WTC11 (cell line): Measurements from ENCODE around the gene MDH2. TPM values are rescaled to one million over a fixed set of nuclear protein-coding genes. Genes with fewer than 3 reads are reported as not detected.

Experiments used
- ATAC-seq: fragments of 200-7000 bp; cut with Tn5 transposase; 2 replicates; pipeline ENCODE4 v1.10.0; 2021; ENCODE audit warnings: mild to moderate bottlenecking, moderate library complexity
- CTCF ChIA-PET: fragments of 300-600 bp; sonication (Branson Sonifier 250); formaldehyde crosslinking; loops from one replicate; lab custom pipeline; 2021; ENCODE audit warnings: antibody characterized with exemption; lab: Charles Lee
- POLR2A ChIA-PET: fragments of 350-600 bp; sonication (Branson Sonifier 250); formaldehyde crosslinking; loops from one replicate; lab custom pipeline; 2021; ENCODE audit warnings: antibody characterized with exemption; lab: Charles Lee
- DNase-seq: peaks from one replicate; pipeline ENCODE4 v3.0.0; 2021; ENCODE audit warnings: low spot score
- H3K27ac Mint-ChIP-seq: 2 replicates; pipeline ENCODE4 v1.8.0; 2021; ENCODE audit warnings: mixed read lengths
- H3K27me3 Mint-ChIP-seq: 2 replicates; pipeline ENCODE4 v1.8.0; 2021; ENCODE audit warnings: low read depth, mild to moderate bottlenecking, moderate library complexity, mixed read lengths
- H3K36me3 Mint-ChIP-seq: 2 replicates; pipeline ENCODE4 v1.8.0; 2021; ENCODE audit warnings: mixed read lengths
- H3K4me1 Mint-ChIP-seq: 2 replicates; pipeline ENCODE4 v1.8.0; 2022; ENCODE audit warnings: mixed read lengths
- H3K4me3 Mint-ChIP-seq: 2 replicates; pipeline ENCODE4 v1.8.0; 2021; ENCODE audit warnings: mild to moderate bottlenecking, moderate library complexity, mixed read lengths
- H3K9me3 Mint-ChIP-seq: 2 replicates; pipeline ENCODE4 v1.8.0; 2021; ENCODE audit warnings: mixed read lengths
- CBFB ChIP-seq: sonication (generic); formaldehyde crosslinking; IDR thresholded peaks from 2 replicates; pipeline ENCODE4 v1.8.1; 2022; ENCODE audit warnings: mild to moderate bottlenecking, low read depth, missing genetic modification reagents
- CREB1 ChIP-seq: sonication (generic); formaldehyde crosslinking; IDR thresholded peaks from 2 replicates; pipeline ENCODE4 v1.8.0; 2023; ENCODE audit warnings: mild to moderate bottlenecking, missing genetic modification reagents
- CREM ChIP-seq: sonication (generic); formaldehyde crosslinking; IDR thresholded peaks from 2 replicates; pipeline ENCODE4 v1.8.1; 2022; ENCODE audit warnings: mild to moderate bottlenecking, missing genetic modification reagents, moderate library complexity
- ELF4 ChIP-seq: sonication (generic); formaldehyde crosslinking; IDR thresholded peaks from 2 replicates; pipeline ENCODE4 v1.8.1; 2022; ENCODE audit warnings: low read depth, mild to moderate bottlenecking, moderate library complexity, missing genetic modification reagents
- GABPB1 ChIP-seq: sonication (generic); formaldehyde crosslinking; IDR thresholded peaks from 2 replicates; pipeline ENCODE4 v1.8.1; 2023; ENCODE audit warnings: mild to moderate bottlenecking, missing genetic modification reagents
- GTF2I ChIP-seq: fragments of 250-450 bp; sonication (Bioruptor Pico); conservative IDR thresholded peaks from 2 replicates; pipeline ENCODE4 v1.4.0; 2021; ENCODE audit warnings: mild to moderate bottlenecking
- MXD4 ChIP-seq: fragments of 250-450 bp; sonication (Bioruptor Pico); IDR thresholded peaks from 2 replicates; pipeline ENCODE4 v1.8.0; 2021; ENCODE audit warnings: mild to moderate bottlenecking, moderate library complexity, borderline replicate concordance
- MYBL2 ChIP-seq: sonication (generic); formaldehyde crosslinking; IDR thresholded peaks from 2 replicates; pipeline ENCODE4 v1.8.1; 2023; ENCODE audit warnings: mild to moderate bottlenecking, moderate library complexity, missing genetic modification reagents
- PRRX2 ChIP-seq: fragments of 250-450 bp; sonication (Bioruptor Pico); IDR thresholded peaks from 2 replicates; pipeline ENCODE4 v1.8.0; 2021; ENCODE audit warnings: mild to moderate bottlenecking
- RELA ChIP-seq: sonication (generic); formaldehyde crosslinking; IDR thresholded peaks from 2 replicates; pipeline ENCODE4 v1.8.1; 2022; ENCODE audit warnings: missing genetic modification reagents, mild to moderate bottlenecking, borderline replicate concordance
- RORB ChIP-seq: fragments of 250-450 bp; sonication (Bioruptor Pico); IDR thresholded peaks from 2 replicates; pipeline ENCODE4 v1.9.0; 2021; ENCODE audit warnings: mild to moderate bottlenecking
- SMAD3 ChIP-seq: sonication (generic); formaldehyde crosslinking; IDR thresholded peaks from 2 replicates; pipeline ENCODE4 v1.8.0; 2022; ENCODE audit warnings: missing genetic modification reagents, mild to moderate bottlenecking, borderline replicate concordance
- SMAD4 ChIP-seq: sonication (generic); formaldehyde crosslinking; IDR thresholded peaks from 2 replicates; pipeline ENCODE4 v1.8.0; 2022; ENCODE audit warnings: mild to moderate bottlenecking, missing genetic modification reagents
- TCF7 ChIP-seq: sonication (generic); formaldehyde crosslinking; IDR thresholded peaks from 2 replicates; pipeline ENCODE4 v1.8.0; 2022; ENCODE audit warnings: mild to moderate bottlenecking, low read depth, missing genetic modification reagents, moderate library complexity
- TEAD1 ChIP-seq: sonication (generic); formaldehyde crosslinking; IDR thresholded peaks from 2 replicates; pipeline ENCODE4 v1.8.0; 2022; ENCODE audit warnings: mild to moderate bottlenecking, missing genetic modification reagents
- TEAD4 ChIP-seq: sonication (generic); formaldehyde crosslinking; IDR thresholded peaks from 2 replicates; pipeline ENCODE4 v1.8.0; 2022; ENCODE audit warnings: mild to moderate bottlenecking, missing genetic modification reagents
- ZBTB21 ChIP-seq: sonication (generic); formaldehyde crosslinking; IDR thresholded peaks from 2 replicates; pipeline ENCODE4 v1.8.1; 2023; ENCODE audit warnings: mild to moderate bottlenecking, missing genetic modification reagents, borderline replicate concordance
- ZNF138 ChIP-seq: sonication (generic); formaldehyde crosslinking; conservative IDR thresholded peaks from 2 replicates; pipeline ENCODE4 v1.8.1; 2022; ENCODE audit warnings: mild to moderate bottlenecking, moderate library complexity, missing genetic modification reagents
- total RNA-seq: library from RNA; stranded (reverse); gene quantifications from 3 replicates; pipeline ENCODE4 v1.2.3, GENCODE V29; 2021
- TF ChIP-seq, protein P1 (sequence below): sonication (generic); formaldehyde crosslinking; IDR thresholded peaks from 2 replicates; pipeline ENCODE4 v1.8.0; 2023; ENCODE audit warnings: missing genetic modification reagents, mild to moderate bottlenecking, borderline replicate concordance
- TF ChIP-seq, protein P2 (sequence below): sonication (generic); formaldehyde crosslinking; IDR thresholded peaks from 2 replicates; pipeline ENCODE4 v1.8.0; 2022; ENCODE audit warnings: mild to moderate bottlenecking, missing genetic modification reagents
- TF ChIP-seq, protein P3 (sequence below): sonication (generic); formaldehyde crosslinking; IDR thresholded peaks from 2 replicates; pipeline ENCODE4 v1.8.1; 2022; ENCODE audit warnings: low read depth, mild to moderate bottlenecking, moderate library complexity, missing genetic modification reagents, borderline replicate concordance
- TF ChIP-seq, protein P4 (sequence below): sonication (generic); formaldehyde crosslinking; IDR thresholded peaks from 2 replicates; pipeline ENCODE4 v1.8.0; 2023; ENCODE audit warnings: missing genetic modification reagents
- TF ChIP-seq, protein P5 (sequence below): sonication (generic); formaldehyde crosslinking; IDR thresholded peaks from 2 replicates; pipeline ENCODE4 v1.8.0; 2022; ENCODE audit warnings: mild to moderate bottlenecking, missing genetic modification reagents
- TF ChIP-seq, protein P6 (sequence below): sonication (generic); formaldehyde crosslinking; IDR thresholded peaks from 2 replicates; pipeline ENCODE4 v1.8.1; 2022; ENCODE audit warnings: mild to moderate bottlenecking, moderate library complexity, missing genetic modification reagents

The MDH2 gene
- total RNA-seq, 1 experiment from 2014 or later, result 333 TPM

DNA sequence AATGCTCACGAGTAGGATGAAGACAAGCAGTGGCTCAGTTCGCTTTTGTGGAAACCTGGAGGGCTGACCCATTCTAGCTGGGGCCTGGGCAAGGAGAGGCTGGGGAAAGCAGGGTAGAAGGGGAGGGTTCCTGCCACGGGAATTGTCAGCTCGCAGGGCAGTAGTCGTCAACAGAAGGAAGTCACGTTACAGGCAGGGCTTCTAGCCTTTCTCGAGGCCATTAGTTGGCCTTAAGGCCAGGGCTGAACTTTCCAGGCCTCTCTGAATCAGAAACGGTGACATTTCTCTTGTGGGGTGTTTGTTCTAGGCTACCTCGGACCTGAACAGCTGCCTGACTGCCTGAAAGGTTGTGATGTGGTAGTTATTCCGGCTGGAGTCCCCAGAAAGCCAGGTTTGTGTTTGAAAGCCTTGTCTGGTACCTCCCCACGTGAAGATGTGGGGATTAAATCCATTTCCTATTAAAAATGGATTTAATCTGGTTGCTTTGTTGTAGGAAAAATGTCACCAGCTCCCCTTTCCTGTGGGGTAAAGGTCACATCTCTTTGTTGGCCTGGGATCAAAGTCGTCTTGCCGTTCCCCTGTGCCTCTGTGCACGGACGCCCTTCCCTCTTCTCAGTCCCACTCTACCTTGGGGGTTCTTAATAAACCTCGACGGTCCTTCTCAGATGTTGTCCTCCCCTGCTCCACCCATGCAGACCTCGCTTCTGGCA lies 9.4 kb downstream of the MDH2 start:
- H3K4me3 Mint-ChIP-seq, result no peak overlapping the region
- ATAC-seq, result no peak

DNA sequence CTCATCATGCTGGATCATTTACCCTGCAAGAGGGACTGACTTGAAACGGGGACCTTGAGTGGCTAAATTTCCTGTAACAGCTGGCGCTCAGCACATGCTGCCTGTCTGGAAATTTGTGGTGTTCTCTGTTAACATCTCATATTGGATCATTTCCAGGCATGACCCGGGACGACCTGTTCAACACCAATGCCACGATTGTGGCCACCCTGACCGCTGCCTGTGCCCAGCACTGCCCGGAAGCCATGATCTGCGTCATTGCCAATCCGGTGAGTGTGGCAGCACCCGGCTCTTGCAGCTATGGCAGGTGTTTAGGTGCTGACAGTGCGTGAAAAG lies 9.9 kb downstream of the MDH2 start:
- H3K4me3 Mint-ChIP-seq, result no peak overlapping the region
- peaks cover 13% of the 10 kb centered on the region for H3K4me1 Mint-ChIP-seq
- ChIA-PET CTCF (interaction anchor here (1.1 kb wide), 1 partner anchor 11 kb away, joined by 5 read pairs; no protein-coding TSS in a partner anchor), POLR2A (no interaction called here)
- H3K36me3 Mint-ChIP-seq, result peaks cover 58% of the 10 kb centered on the region
- H3K27me3 Mint-ChIP-seq, result no peaks in the 10 kb centered on the region
- no peaks in the 10 kb centered on the region for H3K9me3 Mint-ChIP-seq
- no peak overlapping the region for H3K27ac Mint-ChIP-seq
- DNase-seq (no peak), ATAC-seq (no peak)
- TF ChIP-seq SMAD4, result no peak
- no peak for TF ChIP-seq MXD4
- TF ChIP-seq CREB1 (CRISPR knock-in tag), result no peak
- no peak for TF ChIP-seq CREM
- no peak for TF ChIP-seq PRRX2 (CRISPR knock-in tag)
- TF ChIP-seq, protein P1, sequence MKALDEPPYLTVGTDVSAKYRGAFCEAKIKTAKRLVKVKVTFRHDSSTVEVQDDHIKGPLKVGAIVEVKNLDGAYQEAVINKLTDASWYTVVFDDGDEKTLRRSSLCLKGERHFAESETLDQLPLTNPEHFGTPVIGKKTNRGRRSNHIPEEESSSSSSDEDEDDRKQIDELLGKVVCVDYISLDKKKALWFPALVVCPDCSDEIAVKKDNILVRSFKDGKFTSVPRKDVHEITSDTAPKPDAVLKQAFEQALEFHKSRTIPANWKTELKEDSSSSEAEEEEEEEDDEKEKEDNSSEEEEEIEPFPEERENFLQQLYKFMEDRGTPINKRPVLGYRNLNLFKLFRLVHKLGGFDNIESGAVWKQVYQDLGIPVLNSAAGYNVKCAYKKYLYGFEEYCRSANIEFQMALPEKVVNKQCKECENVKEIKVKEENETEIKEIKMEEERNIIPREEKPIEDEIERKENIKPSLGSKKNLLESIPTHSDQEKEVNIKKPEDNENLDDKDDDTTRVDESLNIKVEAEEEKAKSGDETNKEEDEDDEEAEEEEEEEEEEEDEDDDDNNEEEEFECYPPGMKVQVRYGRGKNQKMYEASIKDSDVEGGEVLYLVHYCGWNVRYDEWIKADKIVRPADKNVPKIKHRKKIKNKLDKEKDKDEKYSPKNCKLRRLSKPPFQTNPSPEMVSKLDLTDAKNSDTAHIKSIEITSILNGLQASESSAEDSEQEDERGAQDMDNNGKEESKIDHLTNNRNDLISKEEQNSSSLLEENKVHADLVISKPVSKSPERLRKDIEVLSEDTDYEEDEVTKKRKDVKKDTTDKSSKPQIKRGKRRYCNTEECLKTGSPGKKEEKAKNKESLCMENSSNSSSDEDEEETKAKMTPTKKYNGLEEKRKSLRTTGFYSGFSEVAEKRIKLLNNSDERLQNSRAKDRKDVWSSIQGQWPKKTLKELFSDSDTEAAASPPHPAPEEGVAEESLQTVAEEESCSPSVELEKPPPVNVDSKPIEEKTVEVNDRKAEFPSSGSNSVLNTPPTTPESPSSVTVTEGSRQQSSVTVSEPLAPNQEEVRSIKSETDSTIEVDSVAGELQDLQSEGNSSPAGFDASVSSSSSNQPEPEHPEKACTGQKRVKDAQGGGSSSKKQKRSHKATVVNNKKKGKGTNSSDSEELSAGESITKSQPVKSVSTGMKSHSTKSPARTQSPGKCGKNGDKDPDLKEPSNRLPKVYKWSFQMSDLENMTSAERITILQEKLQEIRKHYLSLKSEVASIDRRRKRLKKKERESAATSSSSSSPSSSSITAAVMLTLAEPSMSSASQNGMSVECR (CRISPR knock-in tag), result no peak
- TF ChIP-seq ZNF138 (CRISPR knock-in tag), result no peak
- no peak for TF ChIP-seq RORB (CRISPR knock-in tag)
- no peak for TF ChIP-seq CBFB (CRISPR knock-in tag)
- TF ChIP-seq TEAD4, result no peak
- TF ChIP-seq, protein P2, sequence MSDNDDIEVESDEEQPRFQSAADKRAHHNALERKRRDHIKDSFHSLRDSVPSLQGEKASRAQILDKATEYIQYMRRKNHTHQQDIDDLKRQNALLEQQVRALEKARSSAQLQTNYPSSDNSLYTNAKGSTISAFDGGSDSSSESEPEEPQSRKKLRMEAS (CRISPR knock-in tag), result no peak
- no peak for TF ChIP-seq RELA (CRISPR knock-in tag)
- TF ChIP-seq TEAD1, result no peak
- TF ChIP-seq, protein P3, sequence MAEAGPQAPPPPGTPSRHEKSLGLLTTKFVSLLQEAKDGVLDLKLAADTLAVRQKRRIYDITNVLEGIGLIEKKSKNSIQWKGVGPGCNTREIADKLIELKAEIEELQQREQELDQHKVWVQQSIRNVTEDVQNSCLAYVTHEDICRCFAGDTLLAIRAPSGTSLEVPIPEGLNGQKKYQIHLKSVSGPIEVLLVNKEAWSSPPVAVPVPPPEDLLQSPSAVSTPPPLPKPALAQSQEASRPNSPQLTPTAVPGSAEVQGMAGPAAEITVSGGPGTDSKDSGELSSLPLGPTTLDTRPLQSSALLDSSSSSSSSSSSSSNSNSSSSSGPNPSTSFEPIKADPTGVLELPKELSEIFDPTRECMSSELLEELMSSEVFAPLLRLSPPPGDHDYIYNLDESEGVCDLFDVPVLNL (CRISPR knock-in tag), result no peak
- TF ChIP-seq, protein P4, sequence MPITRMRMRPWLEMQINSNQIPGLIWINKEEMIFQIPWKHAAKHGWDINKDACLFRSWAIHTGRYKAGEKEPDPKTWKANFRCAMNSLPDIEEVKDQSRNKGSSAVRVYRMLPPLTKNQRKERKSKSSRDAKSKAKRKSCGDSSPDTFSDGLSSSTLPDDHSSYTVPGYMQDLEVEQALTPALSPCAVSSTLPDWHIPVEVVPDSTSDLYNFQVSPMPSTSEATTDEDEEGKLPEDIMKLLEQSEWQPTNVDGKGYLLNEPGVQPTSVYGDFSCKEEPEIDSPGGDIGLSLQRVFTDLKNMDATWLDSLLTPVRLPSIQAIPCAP (CRISPR knock-in tag), result no peak

More for the DNA sequence above, 9.4 kb downstream of the MDH2 start:
- Mint-ChIP-seq H3K36me3 (peaks cover 56% of the 10 kb centered on the region), H3K4me1 (peaks cover 15% of the 10 kb centered on the region), H3K27ac (no peak overlapping the region), H3K9me3 (no peaks in the 10 kb centered on the region), H3K27me3 (no peaks in the 10 kb centered on the region)
- TF ChIP-seq, protein P5, sequence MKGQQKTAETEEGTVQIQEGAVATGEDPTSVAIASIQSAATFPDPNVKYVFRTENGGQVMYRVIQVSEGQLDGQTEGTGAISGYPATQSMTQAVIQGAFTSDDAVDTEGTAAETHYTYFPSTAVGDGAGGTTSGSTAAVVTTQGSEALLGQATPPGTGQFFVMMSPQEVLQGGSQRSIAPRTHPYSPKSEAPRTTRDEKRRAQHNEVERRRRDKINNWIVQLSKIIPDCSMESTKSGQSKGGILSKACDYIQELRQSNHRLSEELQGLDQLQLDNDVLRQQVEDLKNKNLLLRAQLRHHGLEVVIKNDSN (CRISPR knock-in tag), result no peak
- TF ChIP-seq ZBTB21 (CRISPR knock-in tag), result no peak
- TF ChIP-seq, protein P1 (CRISPR knock-in tag), result no peak
- TF ChIP-seq SMAD3 (CRISPR knock-in tag), result no peak
- no peak for TF ChIP-seq TCF7 (CRISPR knock-in tag)
- no peak for TF ChIP-seq GTF2I
- TF ChIP-seq GABPB1 (CRISPR knock-in tag), result no peak
- TF ChIP-seq, protein P6, sequence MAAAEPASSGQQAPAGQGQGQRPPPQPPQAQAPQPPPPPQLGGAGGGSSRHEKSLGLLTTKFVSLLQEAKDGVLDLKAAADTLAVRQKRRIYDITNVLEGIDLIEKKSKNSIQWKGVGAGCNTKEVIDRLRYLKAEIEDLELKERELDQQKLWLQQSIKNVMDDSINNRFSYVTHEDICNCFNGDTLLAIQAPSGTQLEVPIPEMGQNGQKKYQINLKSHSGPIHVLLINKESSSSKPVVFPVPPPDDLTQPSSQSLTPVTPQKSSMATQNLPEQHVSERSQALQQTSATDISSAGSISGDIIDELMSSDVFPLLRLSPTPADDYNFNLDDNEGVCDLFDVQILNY (CRISPR knock-in tag), result no peak
- no peak for TF ChIP-seq ELF4 (CRISPR knock-in tag)
- TF ChIP-seq MYBL2 (CRISPR knock-in tag), result no peak
- CTCF ChIA-PET, result interaction anchor here (1.1 kb wide), 1 partner anchor 12 kb away, joined by 5 read pairs; no protein-coding TSS in a partner anchor
- no peak for DNase-seq
- POLR2A ChIA-PET, result no interaction called here
